ENCODE measurements around the gene FAM186B.

The FAM186B gene

GRCh38 chr12:49548481-49548821 lies 57.0 kb downstream of the FAM186B start:
- H3K9me3 ChIP-seq (ENCODE audit: severe bottlenecking) = no peaks in the 10 kb centered on the region
- H3K4me3 ChIP-seq (ENCODE audit: low read depth, low read length) = no peak overlapping the region
- H3K27me3 ChIP-seq (ENCODE audit: insufficient read depth, low read depth, severe bottlenecking) = no peaks in the 10 kb centered on the region
- no peak for TF ChIP-seq CTCF (IDR thresholded peaks at IDR 0.05; ENCODE audit: low read depth, low read length)
- H3K27ac ChIP-seq = no peak overlapping the region
- no peak for DNase-seq
- H3K36me3 ChIP-seq = no peaks in the 10 kb centered on the region

GRCh38 chr12:49547090-49547690 lies 58.2 kb downstream of the FAM186B start:
- Histone ChIP-seq H3K4me3 (ENCODE audit: low read depth, low read length) (no peak overlapping the region), H3K9me3 (ENCODE audit: severe bottlenecking) (no peaks in the 10 kb centered on the region), H3K36me3 (no peaks in the 10 kb centered on the region), H3K27ac (no peak overlapping the region), H3K27me3 (ENCODE audit: insufficient read depth, low read depth, severe bottlenecking) (no peaks in the 10 kb centered on the region)
- no peak for DNase-seq
- TF ChIP-seq CTCF (IDR thresholded peaks at IDR 0.05; ENCODE audit: low read depth, low read length) = no peak

GRCh38 chr12:49546481-49546880 lies 59.0 kb downstream of the FAM186B start:
- Histone ChIP-seq H3K27me3 (ENCODE audit: insufficient read depth, low read depth, severe bottlenecking) (no peaks in the 10 kb centered on the region), H3K9me3 (ENCODE audit: severe bottlenecking) (no peaks in the 10 kb centered on the region), H3K4me3 (ENCODE audit: low read depth, low read length) (no peak overlapping the region), H3K27ac (no peak overlapping the region), H3K36me3 (no peaks in the 10 kb centered on the region)
- no peak for DNase-seq
- no peak for TF ChIP-seq CTCF (IDR thresholded peaks at IDR 0.05; ENCODE audit: low read depth, low read length)

GRCh38 chr12:49545815-49546214 lies 59.6 kb downstream of the FAM186B start:
- DNase-seq = no peak
- no peak for TF ChIP-seq CTCF (IDR thresholded peaks at IDR 0.05; ENCODE audit: low read depth, low read length)
- Histone ChIP-seq H3K4me3 (ENCODE audit: low read depth, low read length) (no peak overlapping the region), H3K9me3 (ENCODE audit: severe bottlenecking) (no peaks in the 10 kb centered on the region), H3K27ac (no peak overlapping the region), H3K27me3 (ENCODE audit: insufficient read depth, low read depth, severe bottlenecking) (no peaks in the 10 kb centered on the region), H3K36me3 (no peaks in the 10 kb centered on the region)

- no peaks in the 10 kb centered on the region for H3K36me3 ChIP-seq
- no peaks in the 10 kb centered on the region for H3K9me3 ChIP-seq (ENCODE audit: severe bottlenecking)
- DNase-seq = no peak
- no peak overlapping the region for H3K27ac ChIP-seq
- peaks cover 5% of the 10 kb centered on the region for H3K27me3 ChIP-seq (ENCODE audit: insufficient read depth, low read depth, severe bottlenecking)
- H3K4me3 ChIP-seq (ENCODE audit: low read depth, low read length) = no peak overlapping the region
- TF ChIP-seq CTCF (IDR thresholded peaks at IDR 0.05; ENCODE audit: low read depth, low read length) = no peak
These were observed 61.3 kb downstream of the FAM186B start for GRCh38 chr12:49543914-49544815.

Measured in WERI-Rb-1 (cell line).